SK-N-SH treated with all-trans-retinoic acid at 6 μM for 48 hours (cell line): ENCODE results near the gene UHMK1.

Experiments used
- ATAC-seq: fragments of 200-7000 bp; cut with Tn5 transposase; 3 replicates; pipeline ENCODE4 v1.9.1; 2020; ENCODE audit warnings: mild to moderate bottlenecking, moderate library complexity
- ARNTL ChIP-seq: fragments of 450-650 bp; formaldehyde crosslinking; IDR thresholded peaks from 2 replicates; pipeline ENCODE4 v1.5.0; 2020; ENCODE audit warnings: low read depth, mild to moderate bottlenecking, moderate library complexity, borderline replicate concordance
- BACH2 ChIP-seq: fragments of 250-450 bp; sonication (Bioruptor Pico); IDR thresholded peaks from 2 replicates; pipeline ENCODE4 v1.9.0; 2021; ENCODE audit warnings: mild to moderate bottlenecking, borderline replicate concordance
- CREB5 ChIP-seq: fragments of 250-450 bp; sonication (Bioruptor Pico); IDR thresholded peaks from 2 replicates; pipeline ENCODE4 v1.5.1; 2020; ENCODE audit warnings: low read depth, mild to moderate bottlenecking, moderate library complexity
- CSDC2 ChIP-seq: fragments of 250-450 bp; sonication (Bioruptor Pico); IDR thresholded peaks from 2 replicates; pipeline ENCODE4 v1.5.0; 2020; ENCODE audit warnings: mild to moderate bottlenecking, moderate library complexity
- CSRNP3 ChIP-seq: fragments of 250-450 bp; sonication (Bioruptor Pico); IDR thresholded peaks from 2 replicates; pipeline ENCODE4 v1.5.1; 2021; ENCODE audit warnings: mild to moderate bottlenecking, moderate library complexity
- ESRRG ChIP-seq: fragments of 250-450 bp; sonication (Bioruptor Pico); IDR thresholded peaks from 2 replicates; pipeline ENCODE4 v1.6.1; 2021; ENCODE audit warnings: mild to moderate bottlenecking
- GLIS3 ChIP-seq: fragments of 250-450 bp; sonication (Bioruptor Pico); IDR thresholded peaks from 2 replicates; pipeline ENCODE4 v1.5.0; 2020; ENCODE audit warnings: mild to moderate bottlenecking, moderate library complexity
- OSR1 ChIP-seq: fragments of 250-450 bp; sonication (Bioruptor Pico); IDR thresholded peaks from 2 replicates; pipeline ENCODE4 v1.8.0; 2022; ENCODE audit warnings: moderate library complexity, mild to moderate bottlenecking, inconsistent platforms
- PPARA ChIP-seq: fragments of 250-450 bp; sonication (Bioruptor Pico); IDR thresholded peaks from 2 replicates; pipeline ENCODE4 v1.5.0; 2020; ENCODE audit warnings: mild to moderate bottlenecking, borderline replicate concordance
- RARB ChIP-seq: fragments of 250-450 bp; sonication (Bioruptor Pico); IDR thresholded peaks from 2 replicates; pipeline ENCODE4 v1.8.0; 2021; ENCODE audit warnings: mild to moderate bottlenecking, moderate library complexity
- SNAI2 ChIP-seq: fragments of 250-450 bp; sonication (Bioruptor Pico); IDR thresholded peaks from 2 replicates; pipeline ENCODE4 v1.5.0; 2020; ENCODE audit warnings: mild to moderate bottlenecking, moderate library complexity
- TCF4 ChIP-seq: fragments of 250-450 bp; sonication (Bioruptor Pico); IDR thresholded peaks from 2 replicates; pipeline ENCODE4 v1.8.0; 2021; ENCODE audit warnings: mild to moderate bottlenecking, moderate library complexity, borderline replicate concordance
- TOX ChIP-seq: fragments of 250-450 bp; sonication (Bioruptor Pico); IDR thresholded peaks from 2 replicates; pipeline ENCODE4 v1.8.0; 2021; ENCODE audit warnings: mild to moderate bottlenecking, moderate library complexity, borderline replicate concordance
- ZC3H10 ChIP-seq: fragments of 250-450 bp; sonication (Bioruptor Pico); IDR thresholded peaks from 2 replicates; pipeline ENCODE4 v1.5.1; 2021; ENCODE audit warnings: mild to moderate bottlenecking, moderate library complexity
- ZFP3 ChIP-seq: fragments of 250-450 bp; sonication (Bioruptor Pico); IDR thresholded peaks from 2 replicates; pipeline ENCODE4 v1.5.0; 2020; ENCODE audit warnings: mild to moderate bottlenecking, moderate library complexity
- ZFP30 ChIP-seq: fragments of 450-650 bp; formaldehyde crosslinking; IDR thresholded peaks from 2 replicates; pipeline ENCODE4 v1.5.0; 2022; ENCODE audit warnings: mild to moderate bottlenecking, moderate library complexity
- ZNF565 ChIP-seq: fragments of 450-650 bp; formaldehyde crosslinking; conservative IDR thresholded peaks from 2 replicates; pipeline ENCODE4 v1.5.0; 2020; ENCODE audit warnings: low read depth, mild to moderate bottlenecking, moderate library complexity
- ZNF70 ChIP-seq: fragments of 450-650 bp; formaldehyde crosslinking; IDR thresholded peaks from 2 replicates; pipeline ENCODE4 v1.5.0; 2020; ENCODE audit warnings: mild to moderate bottlenecking, moderate library complexity
- ZNF8 ChIP-seq: fragments of 450-650 bp; formaldehyde crosslinking; IDR thresholded peaks from 2 replicates; pipeline ENCODE4 v1.5.0; 2020; ENCODE audit warnings: mild to moderate bottlenecking, moderate library complexity
- TF ChIP-seq, protein P1 (sequence below): fragments of 250-450 bp; sonication (Bioruptor Pico); IDR thresholded peaks from 2 replicates; pipeline ENCODE4 v1.5.0; 2020; ENCODE audit warnings: mild to moderate bottlenecking, moderate library complexity
- TF ChIP-seq, protein P2 (sequence below): fragments of 250-450 bp; sonication (Bioruptor Pico); IDR thresholded peaks from 2 replicates; pipeline ENCODE4 v1.8.0; 2021; ENCODE audit warnings: low read depth, mild to moderate bottlenecking, moderate library complexity, borderline replicate concordance
- TF ChIP-seq, protein P3 (sequence below): fragments of 250-450 bp; sonication (Bioruptor Pico); IDR thresholded peaks from 2 replicates; pipeline ENCODE4 v1.8.0; 2020; ENCODE audit warnings: mild to moderate bottlenecking, moderate library complexity, borderline replicate concordance

Gene UHMK1

DNA sequence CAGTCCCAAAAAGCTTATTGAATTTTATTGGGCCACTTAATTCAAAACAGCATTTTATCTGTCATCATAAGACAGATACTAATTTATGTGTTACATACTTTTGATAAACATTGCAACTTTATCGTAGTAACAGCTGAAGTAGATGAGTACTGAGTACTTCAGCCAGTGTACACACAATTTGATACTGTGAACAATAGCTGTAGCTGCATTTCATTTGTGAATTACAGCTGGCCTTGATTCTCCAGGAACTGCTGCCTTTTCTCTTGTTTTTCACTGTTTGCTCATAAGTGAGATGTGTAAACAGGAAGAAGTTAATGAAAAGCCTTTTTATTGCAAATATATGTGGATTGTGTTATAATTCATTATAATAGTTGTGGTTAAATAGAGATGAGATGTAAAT lies 74.1 kb downstream of the UHMK1 start (continued):
- TF ChIP-seq, protein P1, sequence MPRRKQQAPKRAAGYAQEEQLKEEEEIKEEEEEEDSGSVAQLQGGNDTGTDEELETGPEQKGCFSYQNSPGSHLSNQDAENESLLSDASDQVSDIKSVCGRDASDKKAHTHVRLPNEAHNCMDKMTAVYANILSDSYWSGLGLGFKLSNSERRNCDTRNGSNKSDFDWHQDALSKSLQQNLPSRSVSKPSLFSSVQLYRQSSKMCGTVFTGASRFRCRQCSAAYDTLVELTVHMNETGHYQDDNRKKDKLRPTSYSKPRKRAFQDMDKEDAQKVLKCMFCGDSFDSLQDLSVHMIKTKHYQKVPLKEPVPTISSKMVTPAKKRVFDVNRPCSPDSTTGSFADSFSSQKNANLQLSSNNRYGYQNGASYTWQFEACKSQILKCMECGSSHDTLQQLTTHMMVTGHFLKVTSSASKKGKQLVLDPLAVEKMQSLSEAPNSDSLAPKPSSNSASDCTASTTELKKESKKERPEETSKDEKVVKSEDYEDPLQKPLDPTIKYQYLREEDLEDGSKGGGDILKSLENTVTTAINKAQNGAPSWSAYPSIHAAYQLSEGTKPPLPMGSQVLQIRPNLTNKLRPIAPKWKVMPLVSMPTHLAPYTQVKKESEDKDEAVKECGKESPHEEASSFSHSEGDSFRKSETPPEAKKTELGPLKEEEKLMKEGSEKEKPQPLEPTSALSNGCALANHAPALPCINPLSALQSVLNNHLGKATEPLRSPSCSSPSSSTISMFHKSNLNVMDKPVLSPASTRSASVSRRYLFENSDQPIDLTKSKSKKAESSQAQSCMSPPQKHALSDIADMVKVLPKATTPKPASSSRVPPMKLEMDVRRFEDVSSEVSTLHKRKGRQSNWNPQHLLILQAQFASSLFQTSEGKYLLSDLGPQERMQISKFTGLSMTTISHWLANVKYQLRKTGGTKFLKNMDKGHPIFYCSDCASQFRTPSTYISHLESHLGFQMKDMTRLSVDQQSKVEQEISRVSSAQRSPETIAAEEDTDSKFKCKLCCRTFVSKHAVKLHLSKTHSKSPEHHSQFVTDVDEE (CRISPR knock-in tag): no peak
- no peak for TF ChIP-seq ARNTL
- TF ChIP-seq OSR1 (CRISPR knock-in tag): no peak
- TF ChIP-seq ESRRG (CRISPR knock-in tag): no peak
- no peak for TF ChIP-seq SNAI2 (CRISPR knock-in tag)
- TF ChIP-seq GLIS3 (CRISPR knock-in tag): no peak
- TF ChIP-seq TCF4: no peak

DNA sequence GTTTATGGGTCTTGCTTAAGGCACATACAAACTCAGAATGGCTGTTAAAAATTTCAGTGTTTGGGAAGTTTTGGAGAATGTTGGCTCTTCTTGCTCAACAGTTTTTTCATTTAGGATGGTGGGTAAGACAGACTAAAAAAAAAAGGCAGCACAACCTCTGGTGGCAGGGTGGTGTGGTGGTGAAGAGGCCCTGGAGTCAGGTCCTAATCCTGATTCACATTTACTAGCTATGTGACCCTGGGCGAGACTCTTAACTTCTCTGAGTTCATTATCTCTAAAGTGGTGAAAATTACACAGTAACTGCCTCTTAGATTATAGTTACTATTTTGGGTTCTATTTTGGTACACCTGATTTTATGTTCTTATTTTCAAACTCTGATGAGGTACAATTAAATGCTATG lies 75.5 kb downstream of the UHMK1 start:
- TF ChIP-seq, protein P1 (CRISPR knock-in tag): no peak
- TF ChIP-seq TCF4: no peak
- TF ChIP-seq, all 23 proteins: peak for 0
- ATAC-seq: no peak

DNA sequence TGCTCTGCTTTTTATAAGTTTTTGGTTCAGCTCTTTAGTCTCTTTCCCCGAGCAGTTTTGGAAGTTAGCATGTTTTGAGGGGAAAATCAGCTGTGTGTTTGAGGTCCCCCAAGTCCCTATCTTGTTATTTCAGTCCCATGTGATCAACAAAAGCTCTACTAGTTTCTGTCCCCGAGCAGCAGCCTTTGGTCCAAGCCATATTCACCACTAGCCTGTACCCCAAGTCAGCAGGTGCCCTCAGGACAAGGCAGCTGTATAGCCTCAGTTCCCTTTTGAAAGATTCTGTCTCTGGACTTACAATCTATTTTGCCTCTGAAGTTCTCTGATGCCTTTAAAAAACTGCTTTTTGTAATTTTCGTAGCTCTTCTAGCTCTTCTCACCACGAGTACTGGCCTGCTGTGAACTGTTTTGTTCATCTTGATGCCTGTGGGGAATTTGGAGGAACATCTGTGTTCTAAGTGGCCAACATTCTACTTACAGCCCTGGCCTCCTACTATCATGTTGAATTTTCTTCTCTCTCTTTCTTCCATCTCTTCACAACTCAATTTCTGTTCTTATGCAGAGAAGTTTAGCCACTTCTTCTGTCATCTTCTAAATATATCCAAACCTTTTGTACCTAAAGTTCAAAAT lies 80.6 kb downstream of the UHMK1 start:
- no peak for TF ChIP-seq ZFP30 (CRISPR knock-in tag)
- TF ChIP-seq SNAI2 (CRISPR knock-in tag): no peak
- TF ChIP-seq PPARA (CRISPR knock-in tag): no peak
- TF ChIP-seq ZC3H10 (CRISPR knock-in tag): no peak
- no peak for TF ChIP-seq CSRNP3
- TF ChIP-seq ZNF565 (CRISPR knock-in tag): no peak
- no peak for TF ChIP-seq ZFP3
- TF ChIP-seq, protein P1 (CRISPR knock-in tag): no peak
- no peak for TF ChIP-seq CSDC2 (CRISPR knock-in tag)
- no peak for TF ChIP-seq ZNF70 (CRISPR knock-in tag)
- no peak for TF ChIP-seq ZNF8 (CRISPR knock-in tag)
- TF ChIP-seq ARNTL: no peak
- TF ChIP-seq, protein P2, sequence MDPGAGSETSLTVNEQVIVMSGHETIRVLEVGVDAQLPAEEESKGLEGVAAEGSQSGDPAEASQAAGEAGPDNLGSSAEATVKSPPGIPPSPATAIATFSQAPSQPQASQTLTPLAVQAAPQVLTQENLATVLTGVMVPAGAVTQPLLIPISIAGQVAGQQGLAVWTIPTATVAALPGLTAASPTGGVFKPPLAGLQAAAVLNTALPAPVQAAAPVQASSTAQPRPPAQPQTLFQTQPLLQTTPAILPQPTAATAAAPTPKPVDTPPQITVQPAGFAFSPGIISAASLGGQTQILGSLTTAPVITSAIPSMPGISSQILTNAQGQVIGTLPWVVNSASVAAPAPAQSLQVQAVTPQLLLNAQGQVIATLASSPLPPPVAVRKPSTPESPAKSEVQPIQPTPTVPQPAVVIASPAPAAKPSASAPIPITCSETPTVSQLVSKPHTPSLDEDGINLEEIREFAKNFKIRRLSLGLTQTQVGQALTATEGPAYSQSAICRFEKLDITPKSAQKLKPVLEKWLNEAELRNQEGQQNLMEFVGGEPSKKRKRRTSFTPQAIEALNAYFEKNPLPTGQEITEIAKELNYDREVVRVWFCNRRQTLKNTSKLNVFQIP (CRISPR knock-in tag): no peak
- TF ChIP-seq BACH2 (CRISPR knock-in tag): no peak
- no peak for TF ChIP-seq GLIS3 (CRISPR knock-in tag)
- TF ChIP-seq, protein P3, sequence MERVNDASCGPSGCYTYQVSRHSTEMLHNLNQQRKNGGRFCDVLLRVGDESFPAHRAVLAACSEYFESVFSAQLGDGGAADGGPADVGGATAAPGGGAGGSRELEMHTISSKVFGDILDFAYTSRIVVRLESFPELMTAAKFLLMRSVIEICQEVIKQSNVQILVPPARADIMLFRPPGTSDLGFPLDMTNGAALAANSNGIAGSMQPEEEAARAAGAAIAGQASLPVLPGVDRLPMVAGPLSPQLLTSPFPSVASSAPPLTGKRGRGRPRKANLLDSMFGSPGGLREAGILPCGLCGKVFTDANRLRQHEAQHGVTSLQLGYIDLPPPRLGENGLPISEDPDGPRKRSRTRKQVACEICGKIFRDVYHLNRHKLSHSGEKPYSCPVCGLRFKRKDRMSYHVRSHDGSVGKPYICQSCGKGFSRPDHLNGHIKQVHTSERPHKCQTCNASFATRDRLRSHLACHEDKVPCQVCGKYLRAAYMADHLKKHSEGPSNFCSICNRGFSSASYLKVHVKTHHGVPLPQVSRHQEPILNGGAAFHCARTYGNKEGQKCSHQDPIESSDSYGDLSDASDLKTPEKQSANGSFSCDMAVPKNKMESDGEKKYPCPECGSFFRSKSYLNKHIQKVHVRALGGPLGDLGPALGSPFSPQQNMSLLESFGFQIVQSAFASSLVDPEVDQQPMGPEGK (CRISPR knock-in tag): no peak
- no peak for TF ChIP-seq RARB
- no peak for TF ChIP-seq TOX (CRISPR knock-in tag)
- TF ChIP-seq CREB5 (CRISPR knock-in tag): no peak
- ATAC-seq: no peak
